HG03097 (cell line): ENCODE measurements around the gene C9orf50.

Source experiments
- ATAC-seq: cut with Tn5 transposase; IDR thresholded peaks from one replicate; pipeline ENCODE4 v1.9.1; 2021; ENCODE audit not compliant: unreplicated experiment, low FRiP score

The C9orf50 gene

DNA sequence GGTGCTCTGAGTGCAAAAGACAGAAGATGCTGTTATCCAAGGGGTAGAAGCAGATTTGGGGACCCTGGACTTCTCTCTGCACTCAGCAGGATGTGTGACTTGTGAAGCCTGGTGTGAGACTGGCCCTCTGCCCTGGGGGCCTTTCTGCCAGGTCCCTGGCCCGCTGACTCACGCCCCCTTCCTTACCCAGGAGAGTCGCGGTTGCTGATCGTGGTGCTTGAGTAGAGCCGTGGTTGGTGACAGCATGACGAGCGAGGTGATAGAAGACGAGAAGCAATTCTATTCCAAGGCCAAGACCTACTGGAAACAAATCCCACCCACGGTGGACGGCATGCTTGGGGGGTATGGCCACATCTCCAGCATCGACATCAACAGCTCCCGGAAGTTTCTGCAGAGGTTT lies 11.6 kb upstream of the C9orf50 start:
- ATAC-seq, result no peak

DNA sequence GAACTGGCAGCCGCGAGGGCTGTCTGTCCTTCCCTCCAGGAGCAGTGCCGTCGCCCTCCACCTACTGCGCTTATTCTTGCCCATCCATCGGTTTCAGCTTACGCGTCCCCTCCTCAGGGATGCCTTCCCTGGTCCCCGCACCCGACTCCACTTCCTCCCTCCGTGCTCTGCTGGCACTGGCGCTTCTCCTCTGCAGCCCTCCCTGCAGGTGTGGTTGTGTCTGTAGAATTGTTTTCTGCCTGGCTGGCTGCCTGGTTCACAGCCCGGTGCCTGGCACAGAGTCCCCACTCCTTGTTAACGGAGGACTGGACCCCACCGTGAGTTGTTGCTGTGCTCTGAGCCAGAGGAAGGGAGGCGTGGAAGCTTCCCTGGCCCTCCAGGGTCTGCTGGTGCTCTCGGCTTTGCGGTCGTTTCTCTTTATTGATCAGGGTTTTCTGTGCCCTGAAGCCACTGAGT lies 10.8 kb upstream of the C9orf50 start:
- no peak for ATAC-seq

DNA sequence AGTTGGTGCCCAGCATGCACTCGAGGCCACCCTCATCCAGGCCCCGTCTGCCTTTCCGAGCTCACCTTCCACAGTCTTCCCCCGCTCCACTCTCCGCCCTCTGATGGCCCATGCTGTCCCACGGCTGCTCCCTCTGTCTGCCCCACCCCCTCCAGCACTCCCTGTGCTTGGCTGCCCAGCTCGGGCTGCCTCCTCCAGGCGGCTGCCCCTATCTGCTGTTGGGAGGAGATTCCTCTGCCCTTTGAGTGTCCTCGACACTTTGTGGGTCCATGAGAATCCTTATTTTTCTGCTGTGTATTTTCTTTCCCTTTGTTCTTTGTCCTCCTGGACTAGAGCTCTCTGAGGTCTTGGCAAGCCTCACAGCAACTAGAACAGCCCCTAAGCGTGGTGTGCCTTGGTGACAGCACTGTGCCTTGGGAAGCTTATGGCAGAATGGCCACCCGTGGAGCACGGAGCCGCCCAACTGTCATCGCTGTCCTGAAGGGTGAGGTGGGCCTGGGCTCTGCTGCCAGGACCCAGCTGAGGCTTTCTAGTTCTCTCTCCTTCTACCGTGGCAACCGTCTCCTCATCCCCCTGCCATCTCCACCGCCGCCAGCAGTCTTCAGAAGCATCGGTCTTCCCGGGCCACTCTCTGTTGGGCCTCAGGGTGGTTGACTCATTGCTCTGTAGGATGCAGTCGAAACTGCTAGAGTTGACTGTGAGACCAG lies 10.2 kb upstream of the C9orf50 start:
- no peak for ATAC-seq

DNA sequence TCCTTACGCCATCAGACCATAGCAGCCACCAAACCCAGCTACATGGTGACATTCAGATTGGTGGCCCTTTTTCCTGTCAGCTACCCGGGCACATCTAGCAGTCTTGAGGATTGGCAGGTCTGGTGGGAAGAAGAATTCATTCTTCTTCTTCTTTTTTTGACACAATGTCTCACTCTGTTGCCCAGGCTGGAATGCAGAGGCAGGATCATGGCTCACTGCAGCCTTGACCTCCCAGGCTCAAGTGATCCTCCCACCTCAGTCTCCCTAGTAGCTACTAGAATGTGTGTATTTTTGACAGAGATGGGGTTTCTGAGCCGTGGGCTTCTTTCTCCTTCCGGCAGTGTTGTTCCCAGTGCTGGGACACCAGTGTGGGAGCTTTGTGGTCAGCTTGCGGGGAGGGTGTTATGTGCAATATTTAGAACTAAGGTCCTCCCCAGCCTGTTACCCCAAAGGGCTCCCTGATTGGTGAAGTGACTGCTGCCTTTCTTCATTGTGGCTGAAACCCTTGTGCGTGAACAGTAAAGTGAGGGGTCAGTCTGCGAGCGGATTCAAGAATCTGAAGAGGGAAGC lies 8.4 kb upstream of the C9orf50 start:
- no peak for ATAC-seq

DNA sequence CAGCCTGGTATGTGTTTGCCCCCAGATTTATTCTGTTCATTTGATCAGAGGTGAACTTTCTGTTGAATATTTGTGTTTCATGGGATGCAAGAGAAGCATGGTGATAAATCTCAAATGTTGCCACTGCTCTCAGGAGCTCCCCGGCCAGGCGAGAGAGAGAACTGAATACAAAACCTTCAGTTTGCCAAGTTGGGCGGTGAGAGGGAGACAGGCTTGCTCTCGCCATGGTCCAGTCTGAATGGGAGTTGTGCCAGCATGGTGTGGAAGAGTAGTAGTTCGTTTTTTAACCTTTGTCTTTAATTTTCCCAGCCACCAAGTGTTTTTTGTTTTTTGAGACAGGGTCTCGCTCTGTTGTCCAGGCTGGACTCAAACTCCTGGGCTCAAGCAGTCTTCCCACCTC lies 7.8 kb upstream of the C9orf50 start:
- ATAC-seq, result no peak

- no peak for ATAC-seq
These were observed 6.9 kb upstream of the C9orf50 start for GRCh38 chr9:129627556-129628440.

- peak; percentile 11 for ATAC-seq
These were observed 5.9 kb upstream of the C9orf50 start for GRCh38 chr9:129626625-129627284.

- peak; percentile 67 for ATAC-seq
These were observed 5.3 kb upstream of the C9orf50 start, which contains the start of gene NTMT1 for GRCh38 chr9:129626079-129626624. NTMT1 (plus strand) TSS chr9:129626163; CDS start chr9:129632704, 6,541 bp downstream.

- ATAC-seq, result no peak
These were observed 4.0 kb upstream of the C9orf50 start for GRCh38 chr9:129624947-129625346.

DNA sequence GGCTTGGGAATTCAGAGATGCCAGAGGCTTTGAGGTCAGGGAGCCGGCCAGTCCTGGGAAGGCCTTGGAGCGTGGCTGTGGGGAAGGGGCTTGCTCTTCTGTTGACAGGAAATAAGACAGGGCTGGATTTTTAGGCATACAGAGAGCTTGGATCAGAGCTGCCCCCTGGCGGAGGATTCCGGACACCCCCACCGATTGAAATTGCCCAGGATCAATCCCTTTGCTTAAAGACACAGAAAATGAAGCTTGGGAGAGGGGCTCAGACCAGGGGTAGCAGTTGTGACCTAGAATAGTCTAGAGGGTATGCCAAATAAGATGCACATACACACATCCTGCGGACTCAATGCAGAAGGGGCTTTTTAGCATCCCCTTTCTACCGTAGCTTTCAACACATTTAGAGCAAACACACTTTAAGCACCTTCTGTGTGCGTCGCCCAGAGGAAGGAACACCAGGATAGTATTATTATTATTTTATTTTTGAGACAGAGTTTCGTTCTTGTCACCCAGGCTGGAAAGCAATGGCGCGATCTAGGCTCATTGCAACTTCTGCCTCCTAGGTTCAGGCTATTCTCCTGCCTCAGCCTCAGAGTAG lies 3.4 kb upstream of the C9orf50 start:
- ATAC-seq, result no peak

- ATAC-seq, result no peak
These were observed 2.4 kb upstream of the C9orf50 start for GRCh38 chr9:129623331-129623730.

GRCh38 chr9:129619787-129620668 lies 873 bp downstream of the C9orf50 start:
- ATAC-seq, result no peak

DNA sequence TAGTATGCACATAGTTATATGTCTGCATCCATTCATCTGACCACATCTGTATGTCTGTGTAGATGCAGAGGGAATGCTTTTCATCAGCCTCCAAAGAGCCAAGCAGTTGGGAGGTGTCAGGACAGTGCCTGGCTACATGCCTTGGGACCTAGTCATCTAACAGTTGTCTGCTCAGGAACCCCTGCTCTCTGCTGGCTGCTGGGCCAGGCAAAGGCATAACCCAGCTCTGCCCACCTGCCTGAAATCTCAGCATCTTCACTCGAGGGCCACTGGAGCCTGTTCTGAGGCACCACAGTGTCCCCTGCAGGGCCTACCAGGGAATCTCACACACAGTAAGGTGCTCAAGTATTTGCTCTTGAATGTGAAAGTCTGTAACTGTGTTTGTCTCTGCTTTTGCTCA lies 3.7 kb downstream of the C9orf50 start:
- no peak for ATAC-seq

DNA sequence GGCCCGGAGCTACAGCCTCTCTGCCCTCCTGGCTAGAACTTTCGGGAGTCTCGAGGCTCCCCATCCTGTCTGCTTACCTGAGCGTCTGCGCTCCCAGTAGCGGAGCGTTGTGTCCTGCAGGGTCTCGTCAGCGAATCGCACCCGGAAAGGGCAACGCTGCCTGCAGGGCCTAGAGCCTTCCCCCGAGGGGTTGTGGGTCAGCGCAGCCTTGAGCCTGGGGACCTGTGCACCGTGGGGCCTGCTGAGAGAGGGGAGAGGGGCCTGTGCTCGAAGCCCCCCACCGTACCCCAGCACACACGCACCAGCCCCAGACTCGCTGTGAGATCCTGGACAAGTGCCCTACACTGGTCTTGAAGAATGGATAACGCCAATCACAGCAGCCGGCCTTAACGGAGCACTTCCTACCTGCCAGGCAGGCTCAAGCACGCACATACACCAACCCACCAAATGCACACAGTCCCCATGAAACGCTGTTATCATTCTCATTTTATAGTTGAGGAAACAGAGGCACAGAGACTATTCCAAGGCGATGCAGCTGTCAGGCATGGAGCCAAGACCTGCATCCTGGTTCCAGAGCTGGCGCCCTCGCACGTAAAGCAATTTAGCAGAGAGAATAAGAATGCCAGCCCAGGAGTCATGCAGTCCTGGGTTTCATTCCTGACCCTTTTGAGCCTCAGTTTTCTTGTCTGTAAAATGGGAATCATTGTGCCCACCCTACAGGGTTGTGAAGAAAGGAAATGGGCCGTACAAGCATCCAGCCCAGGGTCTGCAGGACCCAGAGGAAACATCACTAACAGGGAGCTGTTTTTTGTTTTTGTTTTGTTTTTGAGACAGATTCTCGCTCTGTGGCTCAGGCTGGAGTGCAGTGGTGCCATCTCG lies 5.3 kb downstream of the C9orf50 start:
- ATAC-seq, result no peak

GRCh38 chr9:129614932-129615331 lies 6.0 kb downstream of the C9orf50 start:
- no peak for ATAC-seq

- no peak for ATAC-seq
These were observed 7.3 kb downstream of the C9orf50 start for GRCh38 chr9:129613520-129614175.

DNA sequence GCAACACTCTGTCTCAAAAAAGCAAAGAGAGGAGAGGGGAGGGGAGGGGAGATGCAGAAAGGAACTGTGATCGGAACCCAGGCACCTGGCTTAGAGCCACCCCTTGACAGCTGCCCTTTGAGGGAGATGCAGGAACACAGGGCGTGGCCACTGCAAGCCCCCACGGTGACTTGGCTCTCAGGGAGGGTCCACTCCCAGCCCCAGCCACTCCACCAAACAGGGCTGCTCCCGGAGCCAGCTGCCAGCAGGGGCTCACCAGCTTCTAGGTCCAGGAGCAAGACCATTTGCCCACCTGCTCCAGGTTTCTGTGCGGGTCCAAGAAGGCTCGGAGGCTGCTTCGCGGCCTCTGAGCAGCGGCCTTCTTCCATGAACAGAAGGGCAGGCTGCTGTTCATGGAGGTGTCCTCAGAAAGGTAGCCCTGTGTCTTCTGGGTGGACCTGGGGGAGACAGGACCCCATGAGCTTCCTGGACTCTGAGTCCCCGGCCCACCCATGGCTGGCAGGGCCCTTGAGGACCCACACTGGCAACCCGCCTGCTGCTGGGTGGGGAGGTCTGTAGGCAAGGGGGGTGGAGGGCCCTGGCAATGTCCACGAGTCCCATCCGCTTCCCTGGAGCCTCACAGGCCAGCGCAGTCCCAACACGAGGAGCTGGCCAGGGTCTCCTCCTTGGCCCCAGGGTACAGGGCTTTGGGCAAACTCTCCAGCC lies 7.9 kb downstream of the C9orf50 start:
- ATAC-seq, result no peak
